Activated gamma-delta T cell treated with Interleukin-2 at 50 U/mL for 16 hours (primary cell): ENCODE measurements around the gene ZNF646.

Source experiments
- DNase-seq: peaks from one replicate; pipeline ENCODE4 v3.0.0-alpha.2; 2020

The ZNF646 gene

GRCh38 chr16:31132303-31132979, 58.2 kb downstream of the ZNF646 start:
- DNase-seq: no peak

- DNase-seq: no peak
Measured at GRCh38 chr16:31133046-31133501, 58.9 kb downstream of the ZNF646 start.
